Lower leg skin (tissue), 3 donors: Measurements from ENCODE around the gene PER3.

Experiments used
- CTCF ChIP-seq, 3 donors: fragments of 450-650 bp; IDR thresholded peaks; one replicate each; pipeline ENCODE4 v1.5.1; 2016; ENCODE audit warnings: antibody characterized with exemption in 3 of 3, mild to moderate bottlenecking in 3 of 3, moderate library complexity in 2 of 3
- POLR2A ChIP-seq, 2 donors: fragments of 450-650 bp; IDR thresholded peaks; one replicate each; pipeline ENCODE4 v1.6.1; 2016 to 2017; ENCODE audit warnings: antibody characterized with exemption in 2 of 2, mild to moderate bottlenecking in 1 of 2, moderate library complexity in 1 of 2

GRCh38 chr1:7826363-7826762 is 42.3 kb downstream of the PER3 start:
- TF ChIP-seq CTCF (IDR thresholded peaks at IDR 0.05) (no peak), POLR2A (IDR thresholded peaks at IDR 0.05) (no peak)
